GM12892 (cell line): ENCODE measurements around the gene GATB.

Source experiments
- POLR2A ChIP-seq: IDR thresholded peaks from 2 replicates; pipeline ENCODE4 v1.6.1; 2011; ENCODE audit warnings: low read depth, low read length, control low read depth
- POLR2AphosphoS5 ChIP-seq: IDR thresholded peaks from 2 replicates; pipeline ENCODE4 v1.6.1; 2011; ENCODE audit warnings: low read depth, low read length, control low read depth

GRCh38 chr4:151661873-151662272 lies 98.9 kb downstream of the GATB start:
- no peak for TF ChIP-seq POLR2A
- TF ChIP-seq POLR2AphosphoS5 = no peak
